NCI-H187 (cell line): ENCODE measurements around the gene EVA1C.
"Not testable (repeated sequence)": the region's sequence is repeated elsewhere in the genome, so short reads cannot be mapped to it uniquely, and the experiment has no call there.

Source experiments
- DNase-seq, 2 experiments: peaks; one replicate each; lab custom pipeline; 2025; lab: John Stamatoyannopoulos, UW

Gene EVA1C

DNA sequence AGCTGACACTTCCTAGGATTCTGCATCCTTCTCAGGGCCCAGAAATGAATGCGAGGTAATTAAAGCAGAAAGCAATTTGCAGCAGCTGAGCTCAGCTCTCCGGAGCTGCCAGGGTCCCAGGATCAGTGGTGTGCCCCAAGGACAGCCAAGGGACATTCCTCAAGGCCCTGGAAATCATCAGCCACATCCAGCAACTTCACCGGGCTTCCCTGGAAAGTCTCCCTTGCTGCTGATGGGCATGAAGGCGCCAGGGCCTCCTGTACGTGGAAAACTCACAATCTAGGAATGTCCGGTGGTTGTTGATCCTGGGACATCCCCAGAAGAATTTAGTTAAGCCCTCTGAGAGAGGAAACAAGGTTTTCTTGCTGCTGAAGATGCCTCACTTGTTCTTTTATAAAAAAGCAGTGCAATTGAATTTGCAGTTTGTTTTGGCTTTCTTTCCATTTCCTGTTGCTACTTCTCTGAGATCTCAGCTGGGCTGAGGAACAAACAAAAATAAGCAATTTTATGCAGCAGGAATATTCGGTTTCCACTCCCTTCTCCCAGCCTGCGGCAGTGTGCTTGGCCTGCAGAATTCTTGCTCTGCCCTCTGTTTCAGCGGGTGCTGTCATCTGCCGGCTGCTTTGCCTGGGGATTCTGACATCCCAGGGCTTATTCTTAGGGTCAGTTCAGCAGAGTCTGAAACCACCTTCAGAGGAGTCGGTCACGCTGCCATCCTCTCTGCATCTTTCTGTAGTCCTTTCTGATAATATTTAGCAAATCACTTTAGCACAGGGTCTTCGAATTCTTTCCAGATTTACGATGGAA lies 86.9 kb downstream of the EVA1C start:
- DNase-seq: no peak

DNA sequence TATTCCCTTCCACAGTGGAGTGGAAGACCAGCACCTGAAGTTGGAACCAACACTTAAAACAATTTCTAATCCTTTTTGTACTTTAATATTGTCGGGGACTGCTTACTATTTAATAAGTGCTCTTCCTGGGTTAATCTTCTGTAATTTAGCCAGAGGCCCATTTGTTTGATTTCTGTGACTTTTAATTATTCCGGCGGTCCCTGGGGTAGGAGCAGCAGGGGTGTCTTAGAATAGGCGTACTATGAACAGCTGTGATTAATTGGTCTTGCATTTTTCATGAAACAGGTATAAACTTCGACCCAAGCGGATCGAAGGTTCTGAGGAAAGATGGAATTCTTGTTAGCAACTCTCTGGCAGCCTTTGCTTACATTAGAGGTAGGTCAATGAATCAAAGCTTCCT lies 91.1 kb downstream of the EVA1C start:
- not testable (repeated sequence) for DNase-seq

DNA sequence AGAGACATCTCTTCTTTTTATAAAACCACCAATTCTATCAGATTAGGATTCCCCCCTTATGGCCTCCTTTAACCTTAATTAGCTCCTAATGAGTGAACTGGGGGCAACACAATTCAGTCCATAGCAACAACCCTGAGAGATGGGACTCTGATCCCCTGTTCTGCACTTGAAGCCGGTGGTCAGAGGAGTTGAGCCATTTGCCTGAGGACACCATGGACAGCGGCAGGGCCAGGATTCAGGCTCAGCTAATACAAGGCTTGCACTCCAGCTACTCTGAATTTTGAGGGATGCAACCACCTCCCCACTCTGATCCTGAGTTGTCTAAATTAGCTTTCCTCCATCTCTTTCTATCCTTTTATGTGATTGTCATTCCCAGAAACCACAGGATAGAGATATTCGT lies 93.3 kb downstream of the EVA1C start:
- DNase-seq: not testable (repeated sequence)

DNA sequence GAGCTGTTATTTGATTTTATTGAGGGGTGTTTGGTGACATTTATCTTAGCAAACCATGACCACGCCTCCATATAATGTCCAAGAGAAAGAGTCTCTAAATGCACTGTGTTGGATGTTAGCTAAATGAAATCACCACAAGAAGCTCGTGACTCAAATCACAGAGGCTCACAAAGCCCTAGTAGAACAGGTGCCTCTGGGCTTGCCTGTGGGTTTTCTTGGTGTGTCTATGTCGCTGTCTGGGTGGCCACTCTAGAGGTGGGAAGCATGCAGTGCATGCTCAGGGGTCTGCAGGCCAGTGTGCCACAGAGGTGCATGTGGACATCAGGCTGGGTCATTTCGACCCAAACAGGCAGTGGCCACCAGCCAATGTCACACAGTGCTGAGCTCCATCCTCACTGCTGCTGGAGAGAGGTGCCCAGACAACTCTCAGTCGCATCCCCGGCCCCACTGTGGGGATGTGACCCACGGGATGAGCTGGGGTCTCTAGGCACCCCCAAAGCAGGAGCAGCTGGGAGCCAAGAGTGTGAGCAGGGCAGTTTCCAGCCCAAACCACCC lies 94.0 kb downstream of the EVA1C start:
- DNase-seq: not testable (repeated sequence)

DNA sequence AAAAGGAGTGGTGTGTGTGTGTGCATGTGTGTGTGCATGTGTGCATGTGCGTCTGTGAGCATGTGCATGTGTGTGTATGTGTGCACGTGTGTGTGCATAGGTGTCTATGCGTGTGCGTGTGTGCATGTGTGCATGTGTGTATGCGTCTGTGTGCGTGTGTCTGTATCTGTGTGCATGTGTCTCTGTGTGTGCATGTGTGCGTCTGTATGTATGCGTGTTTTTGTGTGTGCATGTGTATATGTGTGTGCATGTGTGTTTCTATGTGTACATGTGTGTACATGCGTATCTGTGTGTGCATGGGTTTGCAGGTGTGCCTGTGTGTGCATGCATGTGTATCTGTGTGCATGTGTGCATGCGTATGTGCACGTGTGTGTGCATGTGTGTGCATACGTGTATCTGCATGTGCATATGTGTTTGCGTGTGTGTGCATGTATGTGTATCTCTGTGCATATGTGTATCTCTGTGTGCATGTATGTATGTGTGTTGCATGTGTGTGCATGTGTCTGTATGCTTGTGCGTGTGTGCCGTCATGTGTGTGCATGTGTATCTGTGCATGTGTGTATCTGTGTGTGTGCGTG lies 94.9 kb downstream of the EVA1C start:
- no peak for DNase-seq

DNA sequence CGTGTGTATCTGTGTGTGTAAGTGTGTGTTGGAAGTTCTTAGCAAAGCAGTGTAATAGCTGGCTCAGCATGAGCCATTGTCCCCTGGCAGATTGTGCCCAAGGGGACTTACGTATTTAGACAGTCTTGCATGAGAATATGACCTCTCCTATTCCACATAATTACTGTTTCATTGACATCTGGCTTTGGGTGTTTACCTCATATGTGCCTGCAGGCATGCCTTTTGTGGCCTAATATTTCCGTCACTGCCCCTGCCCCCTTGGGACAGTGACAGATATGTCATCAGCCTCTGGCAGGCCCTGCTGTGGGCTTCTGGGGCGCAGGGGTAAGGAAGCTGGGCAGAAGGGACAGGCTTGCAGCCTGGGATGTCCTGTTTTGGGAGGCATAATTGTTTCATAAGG lies 95.5 kb downstream of the EVA1C start:
- DNase-seq: not testable (repeated sequence)

DNA sequence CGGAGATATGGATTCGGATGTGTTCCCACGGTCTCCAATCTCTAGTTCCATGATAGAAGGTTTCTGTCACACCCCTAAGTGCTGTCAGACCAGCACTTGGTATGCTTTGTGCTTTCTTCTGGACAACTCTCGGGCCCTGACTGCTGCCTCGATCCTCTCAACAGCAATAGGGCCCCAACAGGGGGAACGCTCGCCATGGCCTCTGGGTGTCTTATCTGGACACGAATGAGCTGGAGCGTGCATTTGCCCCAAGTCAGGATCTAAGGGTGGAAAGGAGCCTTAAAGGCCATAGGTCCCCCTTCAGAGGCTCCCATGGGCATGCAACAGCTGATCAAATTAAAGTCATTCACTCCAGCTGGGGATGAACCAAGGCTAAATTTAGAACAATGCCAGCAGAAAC lies 96.1 kb downstream of the EVA1C start:
- no peak for DNase-seq

DNA sequence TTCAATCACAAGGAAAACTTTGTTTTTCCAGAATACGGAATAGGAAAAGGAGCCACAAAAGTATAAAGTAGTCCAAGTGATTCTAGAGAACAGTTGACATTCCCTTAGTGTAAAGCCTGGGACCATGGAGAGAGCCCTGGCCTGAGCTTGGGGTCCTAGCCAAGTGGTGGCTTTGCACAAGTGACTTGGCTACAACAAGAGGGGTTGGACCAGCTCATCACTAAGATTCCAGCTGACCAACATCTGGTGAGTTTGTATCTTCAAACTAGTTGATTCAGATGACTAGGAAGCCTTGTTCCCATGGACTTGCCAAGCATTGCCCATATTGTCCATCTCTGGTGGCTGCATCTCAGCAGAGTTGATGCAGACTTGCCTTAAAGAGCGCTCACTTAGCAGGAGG lies 96.5 kb downstream of the EVA1C start:
- DNase-seq: not testable (repeated sequence)

DNA sequence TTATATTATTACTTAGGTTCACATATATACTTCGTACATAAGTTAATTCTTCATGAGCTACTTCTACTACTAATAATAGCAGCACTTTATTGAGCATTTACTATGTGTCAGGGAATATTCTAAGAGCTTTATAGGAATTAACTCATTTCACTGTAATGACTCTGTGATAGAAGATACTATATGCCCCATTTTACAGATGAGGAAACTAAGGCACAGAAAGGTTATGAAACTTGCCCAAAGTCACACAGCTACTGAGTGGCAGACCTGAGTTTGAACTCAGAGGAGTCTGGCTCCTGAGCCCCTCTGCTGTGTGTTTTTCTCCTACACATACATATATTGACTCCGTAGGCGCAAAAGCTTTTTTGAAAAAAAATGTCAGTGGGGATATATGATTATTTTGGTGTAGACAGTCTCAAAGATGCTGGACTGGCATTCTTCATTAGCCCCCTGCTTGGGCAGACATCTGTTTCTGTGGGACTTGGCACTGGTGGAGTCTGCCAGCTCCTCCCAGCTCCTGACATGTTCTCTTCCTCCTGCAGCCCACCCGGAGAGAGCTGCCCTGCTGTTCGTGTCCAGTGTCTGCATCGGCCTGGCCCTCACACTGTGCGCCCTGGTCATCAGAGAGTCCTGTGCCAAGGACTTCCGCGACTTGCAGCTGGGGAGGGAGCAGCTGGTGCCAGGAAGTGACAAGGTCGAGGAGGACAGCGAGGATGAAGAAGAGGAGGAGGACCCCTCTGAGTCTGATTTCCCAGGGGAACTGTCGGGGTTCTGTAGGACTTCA lies 102.0 kb downstream of the EVA1C start:
- no peak for DNase-seq

DNA sequence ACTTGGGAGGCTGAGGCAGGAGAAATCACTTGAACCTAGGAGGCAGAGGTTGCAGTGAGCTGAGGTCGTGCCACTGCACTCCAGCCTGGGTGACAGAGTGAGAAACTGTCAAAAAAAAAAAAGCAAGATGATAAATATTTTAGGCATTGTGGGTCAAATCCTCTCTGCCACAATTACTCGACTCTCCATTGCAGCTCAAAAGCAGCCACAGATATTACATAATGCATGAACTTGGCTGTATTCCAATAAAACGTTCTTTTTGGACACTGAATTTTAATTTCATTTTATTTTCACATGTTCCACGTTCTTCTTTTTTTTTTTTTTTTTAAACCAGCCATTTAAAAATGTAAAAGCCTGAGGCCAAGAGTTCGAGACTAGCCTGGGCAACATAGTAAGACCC lies 103.4 kb downstream of the EVA1C start:
- DNase-seq: no peak

DNA sequence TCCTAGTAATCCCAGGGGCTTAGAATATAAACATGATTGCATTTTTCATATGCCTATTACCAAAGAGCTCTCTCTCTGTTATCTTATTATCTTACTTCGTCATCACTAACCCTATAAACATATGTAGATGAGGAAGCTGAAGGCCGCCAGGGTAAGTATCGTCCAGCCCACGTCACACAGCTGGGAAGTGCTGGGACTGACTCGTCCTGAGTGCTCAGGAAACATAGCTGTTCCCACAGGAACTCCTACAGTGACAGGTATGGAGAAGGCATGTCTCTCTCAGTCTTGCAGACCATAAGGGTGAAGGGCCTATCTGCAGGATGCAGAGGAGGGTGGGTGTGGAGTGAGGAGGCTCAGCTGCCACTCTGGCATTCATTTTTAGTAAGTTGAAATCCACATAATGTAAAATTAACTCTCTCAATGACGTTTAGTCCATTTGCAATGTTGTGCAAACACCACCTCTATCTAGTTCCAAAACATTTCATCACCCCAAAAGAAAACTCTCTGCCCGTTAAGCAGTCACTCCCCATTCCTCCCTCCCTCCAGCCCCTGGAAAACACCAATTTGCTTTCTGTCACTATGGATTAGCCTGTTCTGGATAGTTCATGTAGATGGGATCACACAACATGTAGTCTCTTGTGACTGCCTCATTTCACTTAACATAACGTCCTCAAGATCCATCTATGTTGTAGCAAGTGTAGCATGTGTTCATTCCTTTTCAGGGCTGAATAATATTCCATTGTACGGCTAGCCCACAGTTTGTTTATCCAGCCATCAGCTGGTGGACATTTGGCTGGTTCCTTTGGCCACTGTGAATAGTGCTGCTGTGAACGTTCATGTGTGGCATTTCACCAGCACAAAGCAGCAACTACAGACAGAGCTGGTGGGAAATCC lies 104.5 kb downstream of the EVA1C start:
- no peak for DNase-seq

DNA sequence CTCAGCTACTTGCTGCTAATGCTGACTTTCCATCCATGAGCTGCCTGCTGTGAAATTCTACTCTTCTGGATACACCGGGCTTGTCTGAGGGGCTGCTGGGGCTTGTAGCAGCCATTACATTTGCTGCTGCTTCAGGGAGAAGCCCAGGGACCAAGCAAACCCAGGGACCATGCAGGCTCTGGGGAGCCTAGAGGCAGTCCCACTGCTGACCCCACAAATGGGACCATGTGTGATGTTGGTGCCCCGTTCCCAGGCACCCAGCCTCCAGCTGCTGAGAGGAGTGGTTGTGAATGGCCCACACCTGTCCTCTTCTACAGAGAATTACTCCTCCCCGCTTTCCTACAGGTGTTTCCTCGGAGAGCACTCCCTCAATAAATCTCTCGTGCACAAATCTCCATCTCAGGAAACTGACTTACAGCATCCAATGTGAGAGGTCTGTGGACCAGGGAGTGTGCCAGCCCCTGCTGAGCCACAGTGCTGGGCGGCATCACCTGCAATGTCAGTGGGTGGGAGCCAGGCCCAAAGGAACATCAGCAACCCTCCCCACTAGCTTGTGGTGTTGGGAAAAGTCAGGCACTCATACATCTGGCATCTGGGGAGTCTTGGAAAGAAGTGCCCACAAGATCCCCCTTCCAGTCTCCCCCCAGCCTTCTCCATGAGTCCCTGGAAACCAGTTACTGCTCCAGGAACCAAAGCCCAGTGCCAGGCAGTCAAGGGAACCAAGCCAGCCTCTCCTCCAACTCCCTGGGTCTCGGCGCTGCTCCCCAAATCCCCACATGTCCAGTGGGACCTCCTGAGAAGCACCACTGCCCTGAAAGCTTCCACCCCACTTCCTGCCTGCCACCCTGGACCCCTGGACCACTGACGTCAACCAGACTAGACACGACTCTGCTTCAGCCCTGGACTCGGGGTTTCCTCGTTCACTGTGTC lies 107.7 kb downstream of the EVA1C start:
- DNase-seq: no peak

DNA sequence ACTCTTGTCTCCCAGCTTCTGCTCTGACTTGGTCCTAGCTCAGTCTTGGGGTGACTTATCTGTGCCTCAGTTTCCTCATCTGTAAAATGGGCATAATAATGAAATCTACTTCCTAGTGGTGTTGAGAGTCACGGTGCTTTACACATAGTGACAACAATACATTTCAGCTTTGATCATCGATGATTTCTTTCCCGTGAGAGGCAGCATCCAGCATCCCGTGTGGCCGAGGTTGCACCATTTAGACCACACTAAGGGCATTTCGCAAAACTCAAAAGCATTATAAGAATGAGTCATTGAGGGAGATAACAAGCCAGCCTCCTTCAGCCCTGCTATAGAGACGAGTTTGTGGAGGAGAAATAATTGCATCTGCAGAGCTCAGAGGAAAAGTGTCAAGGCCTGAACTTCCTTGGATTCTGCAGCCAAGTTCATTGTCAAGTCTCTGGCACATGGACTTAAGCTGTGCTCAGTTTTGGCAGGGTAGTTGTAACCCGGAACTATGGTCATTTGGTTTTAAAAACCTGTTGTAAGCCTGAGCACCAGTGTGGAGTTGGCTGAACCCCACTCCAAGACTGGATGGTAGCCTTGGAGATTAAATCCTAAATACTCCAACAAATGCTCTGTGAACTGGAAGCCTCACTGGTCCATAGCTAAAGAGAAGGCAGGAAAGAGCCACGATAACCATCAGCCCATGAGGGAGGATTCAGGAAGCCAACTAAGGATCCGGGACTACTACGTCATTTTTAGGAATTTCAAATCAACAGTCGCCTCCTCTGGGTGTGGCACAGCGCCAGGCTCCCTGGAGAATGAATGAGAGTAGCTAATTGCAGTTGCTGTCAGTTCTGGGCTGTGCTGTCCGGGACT lies 108.6 kb downstream of the EVA1C start:
- no peak for DNase-seq

DNA sequence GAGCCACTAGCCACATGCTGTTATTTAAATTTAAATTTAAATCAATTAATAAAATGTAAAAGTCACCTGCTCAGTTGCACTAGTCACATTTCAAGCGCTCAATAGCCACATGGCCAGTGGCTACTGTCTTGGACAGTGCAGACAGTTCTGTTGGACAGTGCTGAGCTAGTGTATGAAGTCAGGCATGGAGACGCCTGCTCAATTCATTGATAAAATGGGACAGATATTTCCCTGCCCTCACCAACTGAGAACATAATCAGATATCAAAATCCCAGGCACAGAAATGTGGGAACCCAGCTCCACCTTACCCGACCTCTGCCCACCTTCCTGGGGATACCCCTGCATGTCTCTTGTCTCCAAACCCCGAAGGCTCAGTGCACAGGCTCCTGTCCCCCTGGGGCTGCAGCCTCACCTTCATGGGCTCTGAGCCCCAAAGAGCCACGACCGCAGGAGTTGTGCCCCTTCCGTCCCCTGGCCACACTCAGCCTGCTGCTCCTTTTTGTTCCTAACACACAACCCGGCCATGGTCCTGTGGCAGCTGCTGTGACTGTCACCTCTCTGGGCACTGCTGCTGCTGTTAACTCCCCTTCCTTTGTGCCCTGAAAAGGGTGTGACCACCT lies 109.3 kb downstream of the EVA1C start:
- no peak for DNase-seq

DNA sequence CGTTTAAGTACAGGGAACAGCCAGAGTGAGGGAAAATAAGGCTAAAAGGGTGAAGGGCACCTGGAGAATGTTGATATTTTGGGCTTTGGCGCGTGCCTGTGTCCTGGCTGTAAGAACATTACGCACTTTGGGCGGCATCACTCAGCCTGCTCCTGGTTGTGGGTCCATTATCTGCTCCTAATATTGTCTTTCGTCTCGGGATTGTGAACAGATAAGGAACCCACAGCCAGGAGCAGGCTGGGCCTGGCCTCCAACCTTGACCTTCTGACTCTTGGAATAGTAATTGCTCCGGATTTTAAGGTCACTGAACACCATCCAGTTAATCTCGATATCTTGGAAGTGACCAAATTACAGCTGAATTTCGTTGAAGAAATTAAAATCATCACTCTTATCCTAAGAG lies 111.0 kb downstream of the EVA1C start:
- no peak for DNase-seq

DNA sequence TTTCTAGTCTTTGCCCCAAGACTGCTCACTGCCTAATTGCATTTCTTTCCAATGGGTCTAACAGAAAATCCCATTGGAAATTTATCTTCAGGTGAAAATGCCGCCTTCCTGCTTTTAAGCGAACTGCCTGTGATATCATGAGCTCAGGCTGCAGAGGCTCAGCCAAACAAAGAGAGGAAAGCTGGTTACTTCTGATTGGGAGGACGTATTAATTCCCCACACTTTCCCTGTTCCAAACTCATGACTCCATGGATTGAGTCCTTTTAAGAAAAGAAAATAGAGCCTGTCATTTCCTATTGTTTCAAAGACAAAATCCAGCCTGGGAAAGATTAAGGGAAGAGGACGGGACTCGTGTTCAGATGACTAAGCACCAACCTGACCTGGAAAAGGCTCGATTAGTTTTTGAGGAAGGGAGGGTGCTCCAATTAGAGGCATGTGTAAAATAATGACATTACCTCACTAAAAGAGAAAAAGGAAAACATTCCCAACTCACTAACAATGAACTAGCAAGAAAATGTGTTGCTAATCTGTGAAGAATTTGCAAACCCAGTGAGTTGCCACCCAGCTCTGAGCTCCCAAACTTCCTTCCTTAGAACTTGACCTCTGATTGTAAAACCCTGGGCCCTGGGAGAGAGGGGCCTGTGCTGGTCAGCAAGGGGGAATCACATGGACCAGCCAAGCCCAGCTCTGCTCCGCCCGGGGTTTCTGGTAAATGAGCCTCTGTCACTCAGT lies 111.6 kb downstream of the EVA1C start:
- no peak for DNase-seq

DNA sequence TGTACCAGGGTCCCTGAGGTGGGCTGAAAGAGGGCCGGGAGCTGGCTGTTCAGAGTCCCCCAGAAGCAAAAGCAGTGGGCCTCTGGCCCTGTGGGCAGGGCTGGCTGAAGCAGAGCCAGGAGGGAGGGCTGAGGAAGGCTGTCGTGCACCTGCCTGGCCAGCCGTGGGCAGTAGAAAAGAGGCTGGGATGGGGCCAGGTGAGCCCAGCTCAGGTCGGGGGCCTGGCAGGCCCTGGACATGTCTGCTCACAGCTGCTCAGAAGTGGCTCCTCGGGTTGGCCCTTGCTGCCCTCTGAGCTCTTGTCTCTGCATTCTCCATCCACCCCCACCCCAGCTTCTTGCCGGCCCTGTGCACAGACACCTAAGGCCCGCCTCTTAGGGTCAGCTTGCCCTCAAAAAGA lies 112.8 kb downstream of the EVA1C start:
- no peak for DNase-seq

DNA sequence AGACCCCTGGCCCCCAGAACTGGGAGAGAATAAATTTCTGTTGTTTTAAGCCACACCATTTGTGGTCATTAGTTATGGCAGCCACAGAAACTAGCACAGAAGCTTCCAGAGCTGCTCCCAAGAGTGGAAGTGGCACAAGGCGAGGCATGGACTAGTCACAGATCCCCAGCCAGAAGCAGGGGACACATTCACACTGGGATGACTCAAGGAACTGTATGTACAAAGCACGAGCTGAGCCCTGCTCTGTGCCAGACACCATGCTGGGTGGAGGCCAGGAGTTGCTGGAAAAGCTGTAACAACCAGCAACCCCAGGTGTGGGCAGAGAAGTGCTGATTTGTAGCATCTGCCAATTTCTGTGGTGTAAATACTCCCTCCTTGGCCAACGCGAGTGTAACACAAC lies 117.2 kb downstream of the EVA1C start:
- no peak for DNase-seq
